GM18907 (cell line): ENCODE data around the gene HOXB5.

ENCODE experiments used
- ATAC-seq: cut with Tn5 transposase; IDR thresholded peaks from one replicate; pipeline ENCODE4 v1.9.1; 2021; ENCODE audit warnings: mild to moderate bottlenecking, moderate library complexity; ENCODE audit not compliant: unreplicated experiment

The HOXB5 gene

GRCh38 chr17:48591255-48592056, 2.1 kb downstream of the HOXB5 start:
- ATAC-seq: no peak

GRCh38 chr17:48590607-48591161, 2.9 kb downstream of the HOXB5 start:
- no peak for ATAC-seq

GRCh38 chr17:48589831-48590606, 3.6 kb downstream of the HOXB5 start, which contains the start of gene HOXB3:
TSS of gene HOXB3 (minus strand) at chr17:48590241. CDS start at chr17:48552474, 37,767 bp downstream.
- no peak for ATAC-seq

- ATAC-seq: no peak
Observed at GRCh38 chr17:48589060-48589830, 4.3 kb downstream of the HOXB5 start.

- ATAC-seq: no peak
Observed at GRCh38 chr17:48588528-48588927, 5.1 kb downstream of the HOXB5 start.

GRCh38 chr17:48588074-48588415, 5.5 kb downstream of the HOXB5 start:
- ATAC-seq: no peak

GRCh38 chr17:48587276-48588073, 6.1 kb downstream of the HOXB5 start:
- ATAC-seq: no peak

GRCh38 chr17:48586355-48587258, 7.0 kb downstream of the HOXB5 start:
- ATAC-seq: no peak

GRCh38 chr17:48584223-48584741, 9.3 kb downstream of the HOXB5 start:
- no peak for ATAC-seq

- ATAC-seq: no peak
Observed at GRCh38 chr17:48583708-48584222, 9.8 kb downstream of the HOXB5 start.

- no peak for ATAC-seq
Observed at GRCh38 chr17:48582750-48583069, 10.9 kb downstream of the HOXB5 start.

- ATAC-seq: no peak
Observed at GRCh38 chr17:48579760-48580554, 13.6 kb downstream of the HOXB5 start.

- ATAC-seq: no peak
Observed at GRCh38 chr17:48579471-48579759, 14.2 kb downstream of the HOXB5 start.

GRCh38 chr17:48578616-48579470, 14.7 kb downstream of the HOXB5 start:
- ATAC-seq: peak; percentile 24

- peak; percentile 59 for ATAC-seq
Observed at GRCh38 chr17:48577946-48578615, 15.5 kb downstream of the HOXB5 start, which contains the start of gene HOXB4. TSS of gene HOXB4 (minus strand) at chr17:48578350. CDS start at chr17:48578319, 31 bp downstream.

- peak; percentile 1 for ATAC-seq
Observed at GRCh38 chr17:48577330-48577945, 16.1 kb downstream of the HOXB5 start.
